ENCODE measurements around the gene RRAS. TPM values are rescaled to one million over a fixed set of nuclear protein-coding genes. Genes with fewer than 3 reads are reported as not detected.

The RRAS gene
- polyA plus RNA-seq, 1 of the 3 experiments (the other 2 are of a cell fraction) = 141 TPM

GRCh38 chr19:49616945-49617344 lies 23.0 kb downstream of the RRAS start:
- no peak for DNase-seq
- H2AFZ ChIP-seq (ENCODE audit: low read depth) = no peak overlapping the region
- H3F3A ChIP-seq (replicated peaks; ENCODE audit: insufficient read depth) = peaks cover 12% of the 10 kb centered on the region
- 91% methylated on average over 7 of the region's 7 CpGs for WGBS (ENCODE audit: low lambda C conversion rate)
- H4K20me1 ChIP-seq (ENCODE audit: insufficient read depth) = peaks cover 36% of the 10 kb centered on the region
- TF ChIP-seq FOXM1 (IDR thresholded peaks at IDR 0.05; ENCODE audit: low read depth) (no peak), EP300 (IDR thresholded peaks at IDR 0.05; ENCODE audit: borderline replicate concordance in 1 of 2, low read depth in 1 of 2, low read length in 1 of 2) (no peak), NRF1 (IDR thresholded peaks at IDR 0.05; ENCODE audit: low read depth, low read length) (no peak)
- no peak overlapping the region for H3K9ac ChIP-seq
- H3K27me3 ChIP-seq (ENCODE audit: insufficient read depth) = no peaks in the 10 kb centered on the region
- no peak overlapping the region for H3K27ac ChIP-seq (ENCODE audit: low read depth in 2 of 2, low read length in 1 of 2)
- H3K4me3 ChIP-seq (ENCODE audit: low read depth in 2 of 2, low read length in 1 of 2) = no peak overlapping the region
- peaks cover 0 to 14% of the 10 kb centered on the region in 2 experiments; a peak in 3 of 4 replicates for H3K4me1 ChIP-seq (ENCODE audit: control insufficient read depth in 1 of 2, insufficient read depth in 2 of 2, low read depth in 1 of 2, low read length in 1 of 2)
- H3K36me3 ChIP-seq (replicated peaks in 1 of 2; ENCODE audit: control insufficient read depth in 1 of 2, insufficient read depth in 2 of 2, low read length in 1 of 2) = peaks cover 30 to 31% of the 10 kb centered on the region in 2 experiments
- H3K4me2 ChIP-seq = no peak overlapping the region
- peaks cover 59% of the 10 kb centered on the region for H3K79me2 ChIP-seq (ENCODE audit: insufficient read depth)
- no peaks in the 10 kb centered on the region for H3K9me3 ChIP-seq
- H3K9me2 ChIP-seq = no peaks in the 10 kb centered on the region
- ChIA-PET CTCF (interaction anchor here (1.4 kb wide), 1 partner anchor 55 kb away, joined by 4 read pairs; no protein-coding TSS in a partner anchor), POLR2A (no interaction called here)

GRCh38 chr19:49616532-49616931 lies 23.4 kb downstream of the RRAS start:
- POLR2A ChIA-PET = no interaction called here
- Histone ChIP-seq H3K9me3 (no peaks in the 10 kb centered on the region), H3F3A (replicated peaks; ENCODE audit: insufficient read depth) (peaks cover 12% of the 10 kb centered on the region), H3K4me1 (ENCODE audit: control insufficient read depth in 1 of 2, insufficient read depth in 2 of 2, low read depth in 1 of 2, low read length in 1 of 2) (peaks cover 0 to 14% of the 10 kb centered on the region in 2 experiments; a peak in 3 of 4 replicates), H2AFZ (ENCODE audit: low read depth) (no peak overlapping the region), H3K79me2 (ENCODE audit: insufficient read depth) (peaks cover 62% of the 10 kb centered on the region), H3K27ac (ENCODE audit: low read depth in 2 of 2, low read length in 1 of 2) (no peak overlapping the region), H3K4me2 (no peak overlapping the region), H3K36me3 (replicated peaks in 1 of 2; ENCODE audit: control insufficient read depth in 1 of 2, insufficient read depth in 2 of 2, low read length in 1 of 2) (peaks cover 26 to 31% of the 10 kb centered on the region in 2 experiments), H3K9ac (no peak overlapping the region), H3K9me2 (no peaks in the 10 kb centered on the region), H4K20me1 (ENCODE audit: insufficient read depth) (peaks cover 36% of the 10 kb centered on the region), H3K27me3 (ENCODE audit: insufficient read depth) (no peaks in the 10 kb centered on the region), H3K4me3 (ENCODE audit: low read depth in 2 of 2, low read length in 1 of 2) (no peak overlapping the region)
- 100% methylated on average over 5 of the region's 7 CpGs for WGBS (ENCODE audit: low lambda C conversion rate)
- no peak for DNase-seq
- CTCF ChIA-PET = interaction anchor here (1.4 kb wide), 1 partner anchor 56 kb away, joined by 4 read pairs; no protein-coding TSS in a partner anchor
- TF ChIP-seq NRF1 (IDR thresholded peaks at IDR 0.05; ENCODE audit: low read depth, low read length) = no peak
- no peak for TF ChIP-seq ELF1 (IDR thresholded peaks at IDR 0.05)
- TF ChIP-seq PBX3 (IDR thresholded peaks at IDR 0.05) = no peak
- no peak for TF ChIP-seq TCF12 (IDR thresholded peaks at IDR 0.05)
- no peak for TF ChIP-seq POLR2AphosphoS5 (IDR thresholded peaks at IDR 0.05; ENCODE audit: low read depth, low read length)
- no peak for TF ChIP-seq TEAD4 (IDR thresholded peaks at IDR 0.05; ENCODE audit: borderline replicate concordance, insufficient read depth)
- TF ChIP-seq FOSL2 (IDR thresholded peaks at IDR 0.05; ENCODE audit: borderline replicate concordance, low read depth) = no peak
- TF ChIP-seq USF1 (IDR thresholded peaks at IDR 0.05; ENCODE audit: borderline replicate concordance, low read depth) = no peak
- TF ChIP-seq YY1 (IDR thresholded peaks at IDR 0.05; ENCODE audit: low read depth) = no peak
- TF ChIP-seq IRF3 (IDR thresholded peaks at IDR 0.05; ENCODE audit: low read depth, low read length) = no peak
- no peak for TF ChIP-seq JUND (IDR thresholded peaks at IDR 0.05)
- TF ChIP-seq EZH2phosphoT487 (IDR thresholded peaks at IDR 0.05; ENCODE audit: borderline replicate concordance, low read depth) = no peak
- no peak for TF ChIP-seq MAX (IDR thresholded peaks at IDR 0.05; ENCODE audit: low read depth)
- TF ChIP-seq RXRA (IDR thresholded peaks at IDR 0.05; ENCODE audit: borderline replicate concordance, low read depth) = no peak
- TF ChIP-seq GABPA (IDR thresholded peaks at IDR 0.05; ENCODE audit: low read depth) = no peak
- TF ChIP-seq MXI1 (IDR thresholded peaks at IDR 0.05; ENCODE audit: low read depth, low read length) = no peak
- no peak for TF ChIP-seq NFIC (IDR thresholded peaks at IDR 0.05; ENCODE audit: borderline replicate concordance)
- no peak for TF ChIP-seq ZBTB33 (IDR thresholded peaks at IDR 0.05; ENCODE audit: borderline replicate concordance, low read depth)
- no peak for TF ChIP-seq FOXM1 (IDR thresholded peaks at IDR 0.05; ENCODE audit: low read depth)

Measured in SK-N-SH (cell line).